WTC11 (cell line): Measurements from ENCODE around the gene ILDR2. TPM values are rescaled to one million over a fixed set of nuclear protein-coding genes. Genes with fewer than 3 reads are reported as not detected.

Experiments
- ATAC-seq: fragments of 200-7000 bp; cut with Tn5 transposase; 2 replicates; pipeline ENCODE4 v1.10.0; 2021; ENCODE audit warnings: mild to moderate bottlenecking, moderate library complexity
- CTCF ChIA-PET: fragments of 300-600 bp; sonication (Branson Sonifier 250); formaldehyde crosslinking; loops from one replicate; lab custom pipeline; 2021; ENCODE audit warnings: antibody characterized with exemption; lab: Charles Lee
- POLR2A ChIA-PET: fragments of 350-600 bp; sonication (Branson Sonifier 250); formaldehyde crosslinking; loops from one replicate; lab custom pipeline; 2021; ENCODE audit warnings: antibody characterized with exemption; lab: Charles Lee
- DNase-seq: peaks from one replicate; pipeline ENCODE4 v3.0.0; 2021; ENCODE audit warnings: low spot score
- H3K27ac Mint-ChIP-seq: 2 replicates; pipeline ENCODE4 v1.8.0; 2021; ENCODE audit warnings: mixed read lengths
- H3K27me3 Mint-ChIP-seq: 2 replicates; pipeline ENCODE4 v1.8.0; 2021; ENCODE audit warnings: low read depth, mild to moderate bottlenecking, moderate library complexity, mixed read lengths
- H3K36me3 Mint-ChIP-seq: 2 replicates; pipeline ENCODE4 v1.8.0; 2021; ENCODE audit warnings: mixed read lengths
- H3K4me1 Mint-ChIP-seq: 2 replicates; pipeline ENCODE4 v1.8.0; 2022; ENCODE audit warnings: mixed read lengths
- H3K4me3 Mint-ChIP-seq: 2 replicates; pipeline ENCODE4 v1.8.0; 2021; ENCODE audit warnings: mild to moderate bottlenecking, moderate library complexity, mixed read lengths
- H3K9me3 Mint-ChIP-seq: 2 replicates; pipeline ENCODE4 v1.8.0; 2021; ENCODE audit warnings: mixed read lengths
- ATF3 ChIP-seq: sonication (generic); formaldehyde crosslinking; conservative IDR thresholded peaks from 2 replicates; pipeline ENCODE4 v1.8.1; 2022; ENCODE audit warnings: mild to moderate bottlenecking, missing genetic modification reagents
- CREB1 ChIP-seq: sonication (generic); formaldehyde crosslinking; IDR thresholded peaks from 2 replicates; pipeline ENCODE4 v1.8.0; 2023; ENCODE audit warnings: mild to moderate bottlenecking, missing genetic modification reagents
- CREM ChIP-seq: sonication (generic); formaldehyde crosslinking; IDR thresholded peaks from 2 replicates; pipeline ENCODE4 v1.8.1; 2022; ENCODE audit warnings: mild to moderate bottlenecking, missing genetic modification reagents, moderate library complexity
- CTCF ChIP-seq: fragments of 200-600 bp; IDR thresholded peaks from 2 replicates; pipeline ENCODE4 v1.8.0; 2022; ENCODE audit warnings: antibody characterized with exemption
- ELF4 ChIP-seq: sonication (generic); formaldehyde crosslinking; IDR thresholded peaks from 2 replicates; pipeline ENCODE4 v1.8.1; 2022; ENCODE audit warnings: low read depth, mild to moderate bottlenecking, moderate library complexity, missing genetic modification reagents
- ETV6 ChIP-seq: sonication (generic); formaldehyde crosslinking; IDR thresholded peaks from 2 replicates; pipeline ENCODE4 v1.8.1; 2022; ENCODE audit warnings: mild to moderate bottlenecking, missing genetic modification reagents
- FOXK1 ChIP-seq: sonication (generic); formaldehyde crosslinking; IDR thresholded peaks from 2 replicates; pipeline ENCODE4 v1.8.0; 2022; ENCODE audit warnings: mild to moderate bottlenecking, moderate library complexity, missing genetic modification reagents
- GTF2I ChIP-seq: fragments of 250-450 bp; sonication (Bioruptor Pico); conservative IDR thresholded peaks from 2 replicates; pipeline ENCODE4 v1.4.0; 2021; ENCODE audit warnings: mild to moderate bottlenecking
- NFE2L1 ChIP-seq: sonication (generic); formaldehyde crosslinking; IDR thresholded peaks from 2 replicates; pipeline ENCODE4 v1.8.1; 2023; ENCODE audit warnings: missing genetic modification reagents
- PRDM15 ChIP-seq: sonication (generic); formaldehyde crosslinking; IDR thresholded peaks from 2 replicates; pipeline ENCODE4 v1.8.0; 2022; ENCODE audit warnings: missing genetic modification reagents
- RELA ChIP-seq: sonication (generic); formaldehyde crosslinking; IDR thresholded peaks from 2 replicates; pipeline ENCODE4 v1.8.1; 2022; ENCODE audit warnings: missing genetic modification reagents, mild to moderate bottlenecking, borderline replicate concordance
- TEAD4 ChIP-seq: sonication (generic); formaldehyde crosslinking; IDR thresholded peaks from 2 replicates; pipeline ENCODE4 v1.8.0; 2022; ENCODE audit warnings: mild to moderate bottlenecking, missing genetic modification reagents
- TP53 ChIP-seq: sonication (generic); formaldehyde crosslinking; IDR thresholded peaks from 2 replicates; pipeline ENCODE4 v1.8.1; 2023; ENCODE audit warnings: mild to moderate bottlenecking, missing genetic modification reagents
- ZNF121 ChIP-seq: sonication (generic); formaldehyde crosslinking; IDR thresholded peaks from 2 replicates; pipeline ENCODE4 v1.8.0; 2023; ENCODE audit warnings: missing genetic modification reagents
- ZNF512 ChIP-seq: sonication (generic); formaldehyde crosslinking; IDR thresholded peaks from 2 replicates; pipeline ENCODE4 v1.8.1; 2022; ENCODE audit warnings: missing genetic modification reagents, borderline replicate concordance
- total RNA-seq: library from RNA; stranded (reverse); gene quantifications from 3 replicates; pipeline ENCODE4 v1.2.3, GENCODE V29; 2021

Gene ILDR2
- total RNA-seq, 1 experiment from 2014 or later = 1.6 TPM

- no peak overlapping the region for H3K4me3 Mint-ChIP-seq
- TF ChIP-seq TEAD4 (CRISPR knock-in tag) (no peak), PRDM15 (CRISPR knock-in tag) (no peak), CREM (no peak), RELA (CRISPR knock-in tag) (no peak), FOXK1 (CRISPR knock-in tag) (no peak)
- H3K27me3 Mint-ChIP-seq = peaks cover 20% of the 10 kb centered on the region
- H3K9me3 Mint-ChIP-seq = peaks cover 28% of the 10 kb centered on the region
- no peak for ATAC-seq
- H3K27ac Mint-ChIP-seq = no peak overlapping the region
- ChIA-PET POLR2A (no interaction called here), CTCF (interaction anchor here (12.5 kb wide), 1 partner anchor 142 kb away, joined by 400 read pairs; no protein-coding TSS in a partner anchor)
- H3K36me3 Mint-ChIP-seq = peaks cover 19% of the 10 kb centered on the region
- H3K4me1 Mint-ChIP-seq = peaks cover 13% of the 10 kb centered on the region
- DNase-seq = no peak
Measured at GRCh38 chr1:166914111-166914510, 61.2 kb downstream of the ILDR2 start.

GRCh38 chr1:166911624-166912023 is 63.7 kb downstream of the ILDR2 start:
- ATAC-seq = no peak
- peaks cover 5% of the 10 kb centered on the region; the same call in 1 of the 2 replicates for H3K4me1 Mint-ChIP-seq
- ChIA-PET CTCF (interaction anchor here (1.0 to 12.5 kb wide), 5 partner anchors 10 to 145 kb away, joined by 4 to 400 read pairs (median 14); no protein-coding TSS in a partner anchor), POLR2A (no interaction called here)
- peaks cover 28% of the 10 kb centered on the region for H3K9me3 Mint-ChIP-seq
- peaks cover 2% of the 10 kb centered on the region; the same call in 1 of the 2 replicates for H3K27me3 Mint-ChIP-seq
- no peak overlapping the region for H3K4me3 Mint-ChIP-seq
- no peak for DNase-seq
- no peak for TF ChIP-seq CREB1 (CRISPR knock-in tag)
- TF ChIP-seq GTF2I (CRISPR knock-in tag) = 0 out of 2 replicates have a peak, but pooled peaks have one; percentile 15
- no peak overlapping the region for H3K27ac Mint-ChIP-seq
- H3K36me3 Mint-ChIP-seq = peaks cover 19% of the 10 kb centered on the region

GRCh38 chr1:166910396-166910994 is 64.8 kb downstream of the ILDR2 start:
- POLR2A ChIA-PET = interaction anchor here (0.8 to 1.1 kb wide), 2 partner anchors 34 to 147 kb away, joined by 3 read pairs; partner anchors contain the start of gene TADA1
- peak; percentile 71 for DNase-seq
- Mint-ChIP-seq H3K9me3 (peaks cover 28% of the 10 kb centered on the region), H3K4me3 (no peak overlapping the region), H3K27me3 (peaks cover 2% of the 10 kb centered on the region; the same call in 1 of the 2 replicates), H3K27ac (no peak overlapping the region), H3K4me1 (no peaks in the 10 kb centered on the region), H3K36me3 (peaks cover 19% of the 10 kb centered on the region)
- ATAC-seq = peak; percentile 97
- CTCF ChIA-PET = interaction anchor here (0.5 to 12.5 kb wide), 45 partner anchors 8 to 623 kb away, joined by 3 to 400 read pairs (median 4); partner anchors contain the start of genes ILDR2, POU2F1 and TADA1
- no peak for TF ChIP-seq ATF3 (CRISPR knock-in tag)
- no peak for TF ChIP-seq ELF4 (CRISPR knock-in tag)
- no peak for TF ChIP-seq ETV6 (CRISPR knock-in tag)
- TF ChIP-seq CTCF = peak; percentile 59
- TF ChIP-seq ZNF121 = 0 out of 2 replicates have a peak, but pooled peaks have one; percentile 9
- no peak for TF ChIP-seq TP53 (CRISPR knock-in tag)
- TF ChIP-seq ZNF512 (CRISPR knock-in tag) = no peak
- TF ChIP-seq NFE2L1 (CRISPR knock-in tag) = peak; percentile 88; the same call in 1 of the 2 replicates
- TF ChIP-seq PRDM15 (CRISPR knock-in tag) = no peak
